HEK293 (cell line): ENCODE measurements around the gene OXSM.

Experiments
- CTCF ChIP-seq: fragments of 450-650 bp; formaldehyde crosslinking; IDR thresholded peaks from 2 replicates; pipeline ENCODE4 v1.5.1; 2016; ENCODE audit warnings: missing biosample characterization, missing genetic modification characterization
- SCRT1 ChIP-seq: fragments of 450-650 bp; formaldehyde crosslinking; IDR thresholded peaks from 2 replicates; pipeline ENCODE4 v1.5.1; 2016; ENCODE audit warnings: missing biosample characterization, missing genetic modification characterization, borderline replicate concordance

GRCh38 chr3:25801786-25802185 lies 11.9 kb downstream of the OXSM start:
- TF ChIP-seq SCRT1 (tag by site-specific recombination) (no peak), CTCF (tag by site-specific recombination) (no peak)
